Right cardiac atrium (tissue), 5 donors: ENCODE data around the gene CHRM5. TPM values are rescaled to one million over a fixed set of nuclear protein-coding genes. Genes with fewer than 3 reads are reported as not detected.
"Not testable (repeated sequence)": the region's sequence is repeated elsewhere in the genome, so short reads cannot be mapped to it uniquely, and the experiment has no call there.

Source experiments
- ATAC-seq, 2 donors: fragments of 200-7000 bp; cut with Tn5 transposase; one replicate each; pipeline versions ENCODE4 v1.8.0 to v1.9.1; 2020; ENCODE audit warnings: moderate library complexity in 2 of 2, mild to moderate bottlenecking in 1 of 2
- DNase-seq, 3 donors: peaks; one replicate each; pipeline ENCODE4 v3.0.0-alpha.2; 2020
- H3K27ac ChIP-seq: one replicate; pipeline ENCODE4 v1.5.1; 2013; ENCODE audit warnings: mild to moderate bottlenecking, low read length, control low read depth, moderate library complexity
- H3K27me3 ChIP-seq: one replicate; pipeline ENCODE4 v1.6.1; 2013; ENCODE audit not compliant: control insufficient read depth, insufficient read depth
- H3K4me1 ChIP-seq: one replicate; pipeline ENCODE4 v1.6.1; 2013; ENCODE audit warnings: low read length; ENCODE audit not compliant: control insufficient read depth, insufficient read depth
- H3K4me3 ChIP-seq: one replicate; pipeline ENCODE4 v1.5.1; 2013; ENCODE audit warnings: low read length, control low read depth
- H3K9me3 ChIP-seq: one replicate; pipeline ENCODE4 v1.6.1; 2013; ENCODE audit warnings: low read length; ENCODE audit not compliant: control insufficient read depth
- WGBS: extraction: QIAGEN DNeasy Blood & Tissue Kit; methylation state at CpG from one replicate; pipeline ENCODE4 v1.1.7; 2013; 5-methylcytosine and 5-hydroxymethylcytosine counted together
- intact Hi-C, 4 donors: fragments of 100-400 bp; cut with DNase I; formaldehyde crosslinking; loops; one replicate each; pipeline versions ENCODE4 v1.11.0 to v1.14.0; 2022 to 2023
- polyA plus RNA-seq: library from polyadenylated mRNA; stranded (reverse); fragments of 200-250 nt; gene quantifications from one replicate; pipeline ENCODE4 v1.2.3, GENCODE V29; 2013
- total RNA-seq, 4 donors: library from RNA; stranded (reverse); fragmentation: NEBNext Ultra II Directional; extraction: Animal tissue kit (Norgen Biotek cat#: 25700); gene quantifications; one replicate each; pipeline ENCODE4 v1.2.1, GENCODE V29; 2021
- donor health status: healthy with polysubstance abuse.
- donor health status: DM: no; HTN: yes; CAD: no.
- donor health status: DM: no; HTN: no; CAD: no.
- donor health status: DM: no; HTN: yes; CAD: no; lungs with severe emphysema.
- donor health status: DM: yes; HTN: yes; CAD: no.

CHRM5 gene
- total and polyA plus RNA-seq, 5 donors = not detected

- H3K9me3 ChIP-seq = no peaks in the 10 kb centered on the region
- H3K27ac ChIP-seq = no peak overlapping the region
- no peaks in the 10 kb centered on the region for H3K27me3 ChIP-seq
- H3K4me3 ChIP-seq = no peak overlapping the region
- ATAC-seq (no peak), DNase-seq (no peak)
- 91% methylated on average over 4 of the region's 4 CpGs for WGBS
- H3K4me1 ChIP-seq = no peaks in the 10 kb centered on the region
- intact Hi-C loops = no loop called here
Measured at GRCh38 chr15:33988384-33988783, 20.1 kb downstream of the CHRM5 start.

GRCh38 chr15:33994005-33994615 lies 25.8 kb downstream of the CHRM5 start:
- H3K9me3 ChIP-seq = no peaks in the 10 kb centered on the region
- no peak overlapping the region for H3K27ac ChIP-seq
- DNase-seq (no peak), ATAC-seq (no peak)
- intact Hi-C loops = no loop called here
- no peaks in the 10 kb centered on the region for H3K4me1 ChIP-seq
- WGBS = 78% methylated on average over 9 of the region's 9 CpGs
- no peaks in the 10 kb centered on the region for H3K27me3 ChIP-seq
- H3K4me3 ChIP-seq = no peak overlapping the region

DNA sequence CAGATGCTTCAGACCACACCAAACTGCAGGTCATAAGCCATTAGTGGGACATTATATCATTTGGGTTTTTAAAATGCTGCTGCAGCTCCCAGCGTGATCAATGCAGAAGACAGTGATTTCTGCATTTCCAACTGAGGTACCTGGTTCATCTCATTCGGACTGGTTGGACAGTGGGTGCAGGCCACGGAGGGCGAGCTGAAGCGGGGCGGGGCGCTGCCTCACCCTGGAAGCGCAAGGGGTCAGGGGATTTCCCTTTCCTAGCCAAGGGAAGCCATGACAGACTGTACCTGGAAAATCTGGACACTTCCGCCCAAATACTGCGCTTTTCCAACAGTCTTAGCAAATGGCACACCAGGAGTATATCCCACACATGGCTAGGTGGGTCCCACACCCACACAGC lies 27.4 kb downstream of the CHRM5 start:
- 95% methylated on average over 10 of the region's 10 CpGs for WGBS
- H3K27ac ChIP-seq, H3K4me1 ChIP-seq, H3K27me3 ChIP-seq, intact Hi-C loops, DNase-seq, H3K4me3 ChIP-seq, ATAC-seq, H3K9me3 ChIP-seq: not testable (repeated sequence)

GRCh38 chr15:34001536-34001935 lies 33.2 kb downstream of the CHRM5 start:
- ATAC-seq (no peak), DNase-seq (no peak)
- Histone ChIP-seq H3K9me3 (no peaks in the 10 kb centered on the region), H3K27ac (no peak overlapping the region), H3K4me3 (no peak overlapping the region), H3K4me1 (no peaks in the 10 kb centered on the region), H3K27me3 (no peaks in the 10 kb centered on the region)
- 65% methylated on average over 3 of the region's 3 CpGs for WGBS
- intact Hi-C loops = no loop called here

DNA sequence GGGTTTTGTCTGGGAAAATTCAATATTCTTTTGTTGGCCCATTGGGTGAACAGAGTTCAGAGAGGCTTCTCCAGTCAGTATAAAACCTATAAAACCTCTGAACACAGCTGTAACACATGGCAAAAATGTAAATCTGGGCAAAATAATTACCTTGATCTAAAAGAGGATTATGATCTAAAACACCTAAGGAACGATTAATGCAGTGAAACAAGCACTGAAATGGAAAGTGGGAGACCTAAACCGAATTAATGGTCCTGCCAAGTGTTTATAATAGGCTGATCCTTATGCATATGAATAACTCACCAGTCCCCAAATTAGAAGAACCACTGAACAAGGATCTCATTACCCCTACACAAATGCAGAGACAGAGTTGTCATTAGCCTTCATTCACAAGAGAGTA lies 38.1 kb downstream of the CHRM5 start:
- ATAC-seq (no peak), DNase-seq (no peak)
- Histone ChIP-seq H3K4me3 (no peak overlapping the region), H3K9me3 (no peaks in the 10 kb centered on the region), H3K27ac (no peak overlapping the region), H3K27me3 (no peaks in the 10 kb centered on the region), H3K4me1 (no peaks in the 10 kb centered on the region)
- intact Hi-C loops = no loop called here
- WGBS = 90% methylated on average over 2 of the region's 2 CpGs

DNA sequence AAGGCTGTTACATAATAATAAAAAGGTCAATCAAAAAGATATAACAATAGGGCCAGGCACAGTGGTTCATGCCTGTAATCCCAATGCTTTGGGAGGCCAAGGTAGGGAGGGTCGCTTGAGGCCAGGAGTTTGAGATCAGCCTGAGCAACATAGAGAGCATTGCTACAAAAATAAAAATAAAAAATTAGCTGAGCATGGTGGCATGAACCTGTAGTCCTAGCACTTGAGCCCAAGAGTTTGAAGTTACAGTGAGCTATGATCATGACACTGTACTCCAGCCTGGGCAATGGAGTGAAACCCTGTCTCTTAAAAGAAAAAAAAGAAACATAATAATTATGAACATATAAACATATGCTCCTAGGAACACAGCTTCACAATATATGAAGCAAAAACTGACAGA lies 41.4 kb downstream of the CHRM5 start:
- H3K4me3 ChIP-seq = no peak overlapping the region
- ATAC-seq (no peak), DNase-seq (no peak)
- H3K4me1 ChIP-seq = no peaks in the 10 kb centered on the region
- intact Hi-C loops = no loop called here
- 100% methylated on average over 1 of the region's 1 CpG for WGBS
- no peaks in the 10 kb centered on the region for H3K27me3 ChIP-seq
- no peaks in the 10 kb centered on the region for H3K9me3 ChIP-seq
- no peak overlapping the region for H3K27ac ChIP-seq

GRCh38 chr15:34010921-34011320 lies 42.6 kb downstream of the CHRM5 start:
- DNase-seq = no peak
- no peak overlapping the region for H3K27ac ChIP-seq
- H3K4me1 ChIP-seq = no peaks in the 10 kb centered on the region
- no peaks in the 10 kb centered on the region for H3K27me3 ChIP-seq
- no peak overlapping the region for H3K4me3 ChIP-seq
- WGBS = 94% methylated on average over 5 of the region's 5 CpGs
- H3K9me3 ChIP-seq = no peaks in the 10 kb centered on the region
- no peak for ATAC-seq
- intact Hi-C loops = no loop called here

DNA sequence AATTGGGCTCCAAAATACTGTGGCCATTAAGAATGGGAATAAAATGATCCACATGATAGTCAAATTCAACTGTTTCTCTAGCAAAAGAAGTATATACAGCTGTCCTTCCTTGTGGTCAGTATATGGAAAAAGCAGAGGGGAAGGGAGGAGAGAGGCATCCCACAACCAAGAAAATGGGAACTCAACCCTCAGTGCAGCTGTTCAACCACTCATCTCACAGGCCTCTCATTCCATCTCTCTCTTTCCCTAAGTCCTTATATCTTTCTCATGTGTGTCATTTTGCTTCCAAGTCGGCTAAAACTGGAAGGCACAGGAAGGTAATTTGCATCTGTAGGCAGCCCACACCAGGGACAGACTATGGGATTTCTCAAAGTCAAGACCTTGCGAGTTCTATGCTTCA lies 43.2 kb downstream of the CHRM5 start:
- 77% methylated on average over 2 of the region's 2 CpGs for WGBS
- no peak for ATAC-seq
- intact Hi-C loops = no loop called here

DNA sequence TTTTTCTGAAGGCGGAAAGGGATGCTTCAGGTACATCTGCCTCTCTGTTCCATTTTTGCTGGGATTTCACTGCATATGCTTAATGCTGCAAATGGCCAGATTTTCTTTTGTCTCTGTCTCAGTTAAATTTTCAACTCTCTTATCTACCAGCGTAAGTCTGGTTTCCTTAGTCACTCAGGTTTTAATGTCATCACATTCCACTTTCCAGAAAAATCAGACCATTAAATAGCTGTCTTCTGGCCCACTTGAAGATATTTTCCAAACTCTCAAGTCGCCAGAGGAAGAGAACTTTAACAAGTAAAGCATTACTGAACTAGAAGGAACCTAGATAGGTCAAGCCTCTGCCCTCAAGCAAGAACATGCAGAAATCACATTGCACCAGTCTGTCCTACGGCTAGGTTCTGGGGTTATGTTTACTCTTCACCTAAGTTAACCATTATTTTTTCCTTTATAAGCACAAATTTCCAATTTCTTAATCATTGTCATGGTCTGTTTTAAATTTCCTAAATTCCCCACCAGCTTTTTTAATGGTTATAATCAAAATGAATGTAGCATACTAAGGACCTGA lies 44.2 kb downstream of the CHRM5 start:
- ATAC-seq = no peak
- Histone ChIP-seq H3K27me3 (no peaks in the 10 kb centered on the region), H3K9me3 (no peaks in the 10 kb centered on the region), H3K4me1 (no peaks in the 10 kb centered on the region), H3K27ac (no peak overlapping the region), H3K4me3 (no peak overlapping the region)
- intact Hi-C loops = no loop called here
- WGBS = 73% methylated on average over 4 of the region's 4 CpGs
- DNase-seq = no peak

More for the DNA sequence above, 43.2 kb downstream of the CHRM5 start:
- no peaks in the 10 kb centered on the region for H3K4me1 ChIP-seq
- H3K4me3 ChIP-seq = no peak overlapping the region
- no peak overlapping the region for H3K27ac ChIP-seq
- no peak for DNase-seq
- H3K27me3 ChIP-seq = no peaks in the 10 kb centered on the region
- H3K9me3 ChIP-seq = no peaks in the 10 kb centered on the region

DNA sequence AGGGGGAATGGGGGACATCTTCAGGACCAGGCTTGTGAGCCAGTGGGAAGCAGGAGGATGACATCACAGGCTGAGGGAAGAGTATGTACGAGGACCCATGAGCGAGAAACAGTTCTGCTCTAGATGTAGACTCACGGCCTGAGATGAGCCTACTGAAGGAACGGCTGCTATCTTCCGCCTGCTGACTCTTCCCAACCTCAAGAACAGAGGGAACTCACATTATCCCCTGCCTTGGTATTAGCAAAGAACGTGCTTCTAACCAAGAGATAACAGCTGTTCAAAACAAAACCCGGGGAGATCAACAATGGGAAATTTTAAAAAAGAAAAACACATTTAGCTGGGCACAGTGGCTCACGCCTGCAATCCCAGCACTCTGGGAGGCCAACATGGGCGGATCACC lies 45.4 kb downstream of the CHRM5 start:
- intact Hi-C loops = no loop called here
- DNase-seq (no peak), ATAC-seq (no peak)
- H3K27me3 ChIP-seq = no peaks in the 10 kb centered on the region
- 96% methylated on average over 9 of the region's 9 CpGs for WGBS
- no peaks in the 10 kb centered on the region for H3K4me1 ChIP-seq
- H3K4me3 ChIP-seq = no peak overlapping the region
- H3K27ac ChIP-seq = no peak overlapping the region
- H3K9me3 ChIP-seq = no peaks in the 10 kb centered on the region

- no peak overlapping the region for H3K27ac ChIP-seq
- H3K27me3 ChIP-seq = no peaks in the 10 kb centered on the region
- WGBS = 87% methylated on average over 2 of the region's 2 CpGs
- H3K9me3 ChIP-seq = no peaks in the 10 kb centered on the region
- DNase-seq (no peak), ATAC-seq (no peak)
- no peak overlapping the region for H3K4me3 ChIP-seq
- no peaks in the 10 kb centered on the region for H3K4me1 ChIP-seq
- intact Hi-C loops = no loop called here
Measured at GRCh38 chr15:34014556-34014955, 46.3 kb downstream of the CHRM5 start.
